Brain pericyte (primary cell): ENCODE results near the gene ASB7.
"Not testable (repeated sequence)": the region's sequence is repeated elsewhere in the genome, so short reads cannot be mapped to it uniquely, and the experiment has no call there.

Experiments
- DNase-seq: peaks from one replicate; pipeline ENCODE4 v3.0.0-alpha.2; 2012; ENCODE audit warnings: low read depth, low spot score

ASB7 gene, protein sequence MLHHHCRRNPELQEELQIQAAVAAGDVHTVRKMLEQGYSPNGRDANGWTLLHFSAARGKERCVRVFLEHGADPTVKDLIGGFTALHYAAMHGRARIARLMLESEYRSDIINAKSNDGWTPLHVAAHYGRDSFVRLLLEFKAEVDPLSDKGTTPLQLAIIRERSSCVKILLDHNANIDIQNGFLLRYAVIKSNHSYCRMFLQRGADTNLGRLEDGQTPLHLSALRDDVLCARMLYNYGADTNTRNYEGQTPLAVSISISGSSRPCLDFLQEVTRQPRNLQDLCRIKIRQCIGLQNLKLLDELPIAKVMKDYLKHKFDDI

GRCh38 chr15:100602064-100602822 is at the start of gene ASB7, which contains the start of gene LINS1:
Gene ASB7, plus strand, starts transcription at chr15:100602589. Its CDS starts 9,628 bp downstream, at chr15:100612217.
Gene LINS1, minus strand, starts transcription at chr15:100602184. Its CDS starts 21,342 bp downstream, at chr15:100580842.
- DNase-seq = peak; percentile 100

GRCh38 chr15:100553468-100553867 is 48.9 kb upstream of the ASB7 start:
- DNase-seq = no peak

GRCh38 chr15:100558771-100559254 is 43.6 kb upstream of the ASB7 start:
- no peak for DNase-seq

DNA sequence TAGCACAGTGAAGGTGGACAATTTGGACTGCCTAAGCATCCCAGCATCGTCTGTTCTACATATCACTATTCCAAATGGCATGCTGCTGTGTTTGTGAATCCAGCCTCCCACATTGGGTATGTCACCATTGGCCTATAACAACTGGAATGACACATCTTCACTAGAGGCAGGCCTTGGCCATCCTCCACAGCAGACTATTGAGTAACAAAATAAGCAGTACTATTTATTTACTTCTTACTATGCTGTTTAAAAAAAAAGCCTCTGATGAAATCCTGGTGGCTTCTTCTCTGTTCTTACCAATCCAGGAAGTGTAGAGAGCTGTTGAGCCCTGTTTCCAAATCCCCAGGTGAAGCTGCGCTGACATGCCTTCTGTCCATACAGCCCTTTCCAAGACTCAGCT is 43.1 kb upstream of the ASB7 start:
- DNase-seq = no peak

DNA sequence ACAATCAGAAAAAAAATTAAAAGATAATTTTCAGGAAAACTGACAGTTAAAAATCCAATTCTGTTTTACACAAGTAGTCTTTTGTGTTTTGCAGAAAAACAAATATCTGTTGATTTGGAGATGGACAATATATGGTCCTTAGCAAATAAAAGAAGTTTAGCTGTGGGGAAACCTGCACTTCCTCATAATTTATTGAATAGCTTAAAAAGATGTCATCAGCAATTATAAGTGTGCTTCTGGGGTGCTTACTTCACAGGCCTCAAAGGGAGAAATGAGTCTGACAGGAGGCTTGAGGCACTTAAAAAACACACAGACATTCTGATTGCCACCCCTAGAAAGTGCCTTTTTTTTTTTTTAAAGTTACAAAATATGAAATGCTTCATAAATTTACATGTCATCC is 42.1 kb upstream of the ASB7 start:
- no peak for DNase-seq

DNA sequence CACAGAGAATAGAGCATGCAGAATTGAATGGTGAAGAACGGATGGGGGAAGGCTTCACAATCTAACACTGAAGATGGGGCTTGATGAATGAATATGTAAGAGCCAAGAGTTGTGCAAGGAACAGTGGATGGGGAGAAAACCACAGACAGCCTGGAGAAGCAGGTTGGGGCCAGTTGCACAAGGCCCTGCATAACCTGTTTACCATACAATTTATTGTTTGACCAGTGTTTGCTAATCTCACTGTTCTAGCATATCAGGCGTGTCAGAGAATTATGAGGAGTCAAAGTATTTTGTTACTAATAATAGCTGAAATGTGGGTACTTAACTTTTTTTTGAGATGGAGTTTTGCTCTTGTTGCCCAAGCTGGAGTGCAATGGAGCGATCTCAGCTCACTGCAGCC is 36.8 kb upstream of the ASB7 start:
- no peak for DNase-seq

GRCh38 chr15:100566850-100567628 is 35.4 kb upstream of the ASB7 start:
- DNase-seq = no peak

- DNase-seq = no peak
These were observed 33.0 kb upstream of the ASB7 start for GRCh38 chr15:100569391-100569790.

- DNase-seq = no peak
These were observed 32.1 kb upstream of the ASB7 start for GRCh38 chr15:100570275-100570674.

- DNase-seq = no peak
These were observed 31.6 kb upstream of the ASB7 start for GRCh38 chr15:100570735-100571313.

- DNase-seq = no peak
These were observed 30.7 kb upstream of the ASB7 start for GRCh38 chr15:100571592-100572167.

DNA sequence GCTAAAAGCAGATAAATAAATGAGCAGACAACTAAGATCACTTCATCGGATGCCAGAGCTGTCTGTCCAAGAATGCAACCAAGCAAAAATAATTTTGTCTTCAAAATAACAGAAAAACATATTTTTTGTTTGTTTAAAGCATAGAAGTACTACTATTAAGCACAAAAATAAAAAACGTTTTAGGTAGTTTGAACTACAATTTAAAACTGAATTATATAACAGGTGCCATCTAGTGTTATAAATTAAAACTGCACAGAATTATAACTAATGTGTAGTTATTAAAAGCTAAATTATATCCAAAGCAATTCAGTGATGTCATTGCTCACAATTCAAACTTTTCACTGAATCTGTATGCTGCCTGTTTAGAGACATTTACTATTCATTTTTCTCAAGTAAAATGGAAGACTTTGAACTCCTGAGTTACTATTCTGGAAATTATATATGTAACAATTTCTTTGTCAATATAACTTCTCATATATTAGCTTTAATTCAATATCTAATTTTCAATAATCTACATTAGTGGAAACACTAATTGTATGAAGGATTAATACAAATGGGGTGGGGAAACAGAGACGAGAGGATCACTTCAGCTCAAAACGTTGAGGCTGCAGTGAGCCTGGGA is 29.9 kb upstream of the ASB7 start:
- DNase-seq = no peak

DNA sequence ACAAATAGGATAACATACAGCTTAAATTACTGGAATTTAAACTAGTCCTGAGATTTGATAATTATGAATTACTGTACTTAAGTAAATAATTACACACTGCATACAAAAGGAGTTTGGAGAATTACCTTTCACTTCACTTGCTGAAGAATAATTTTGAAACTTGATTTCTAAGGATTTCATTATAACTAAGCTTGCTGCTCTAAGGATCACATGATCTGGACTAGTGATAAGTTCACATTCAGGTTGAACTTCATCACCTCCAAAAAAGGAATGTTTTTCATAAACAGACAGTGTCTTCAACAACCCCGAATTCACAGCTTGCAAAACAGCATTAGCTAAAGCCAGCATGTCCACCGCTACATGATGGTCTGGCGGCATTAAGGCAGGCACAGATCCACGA is 28.9 kb upstream of the ASB7 start:
- no peak for DNase-seq

GRCh38 chr15:100580414-100580813 is 22.0 kb upstream of the ASB7 start:
- no peak for DNase-seq

- DNase-seq = no peak
These were observed 13.6 kb upstream of the ASB7 start for GRCh38 chr15:100588638-100589242.

GRCh38 chr15:100591163-100591562 is 11.2 kb upstream of the ASB7 start:
- not testable (repeated sequence) for DNase-seq

DNA sequence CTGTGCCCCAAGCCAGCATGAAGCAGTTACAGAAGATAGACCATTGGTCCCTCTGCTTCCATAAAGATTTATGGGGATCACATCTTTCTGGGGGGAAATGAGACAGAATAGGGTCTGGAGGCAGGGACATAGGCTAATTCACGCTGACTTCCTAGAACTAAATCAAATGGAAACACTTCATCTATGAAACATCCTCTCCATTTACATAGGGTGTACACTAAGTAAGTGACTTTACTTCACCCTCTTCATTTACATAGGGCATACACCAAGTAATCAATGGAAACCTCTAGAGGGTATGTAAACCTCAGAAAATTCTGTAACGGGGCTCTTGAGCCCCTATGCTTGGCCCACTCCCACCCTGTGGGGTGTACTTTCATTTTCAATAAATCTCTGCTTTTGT is 10.6 kb upstream of the ASB7 start:
- DNase-seq = no peak

DNA sequence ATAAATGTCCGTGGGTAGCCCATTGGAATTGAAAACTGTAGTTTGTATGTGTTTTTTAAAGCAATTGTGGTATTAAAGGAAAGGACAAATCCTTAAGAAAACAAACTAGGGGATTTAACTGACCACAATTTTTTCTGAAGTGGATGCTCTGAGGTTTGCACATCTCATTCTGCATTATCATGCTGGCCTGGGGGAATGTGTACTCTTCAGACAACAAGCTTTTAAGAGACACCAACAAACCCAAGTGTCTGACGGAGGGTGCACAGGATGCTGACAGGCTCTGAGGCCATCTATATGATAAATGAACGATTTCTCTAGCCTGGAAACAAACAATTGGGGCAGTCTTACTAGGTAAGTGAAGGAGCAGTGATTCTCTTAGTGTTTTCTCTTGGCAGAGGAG is 9.5 kb upstream of the ASB7 start:
- no peak for DNase-seq

DNA sequence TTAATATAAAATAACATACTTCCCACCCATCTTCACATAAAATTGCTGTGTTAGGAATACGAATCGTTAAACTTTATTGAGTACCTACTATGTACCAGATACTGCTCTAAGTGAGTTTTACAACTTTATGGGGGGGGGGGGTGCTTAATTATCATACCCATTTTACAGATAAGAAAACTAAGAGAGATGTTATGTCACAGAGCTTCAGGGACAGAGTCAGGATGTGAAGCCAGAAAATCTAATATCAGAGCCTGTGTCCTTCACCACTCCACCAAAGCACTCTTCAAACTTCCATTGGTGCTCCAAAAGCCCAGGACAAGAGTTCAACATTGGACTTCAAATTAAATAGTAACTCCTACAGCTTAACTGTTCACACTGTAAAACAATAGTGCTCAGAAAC is 9.0 kb upstream of the ASB7 start:
- no peak for DNase-seq

GRCh38 chr15:100595964-100596363 is 6.4 kb upstream of the ASB7 start:
- no peak for DNase-seq
